ENCODE data around the gene ABI1.
"Not testable (repeated sequence)": the region's sequence is repeated elsewhere in the genome, so short reads cannot be mapped to it uniquely, and the experiment has no call there.

Gene ABI1

DNA sequence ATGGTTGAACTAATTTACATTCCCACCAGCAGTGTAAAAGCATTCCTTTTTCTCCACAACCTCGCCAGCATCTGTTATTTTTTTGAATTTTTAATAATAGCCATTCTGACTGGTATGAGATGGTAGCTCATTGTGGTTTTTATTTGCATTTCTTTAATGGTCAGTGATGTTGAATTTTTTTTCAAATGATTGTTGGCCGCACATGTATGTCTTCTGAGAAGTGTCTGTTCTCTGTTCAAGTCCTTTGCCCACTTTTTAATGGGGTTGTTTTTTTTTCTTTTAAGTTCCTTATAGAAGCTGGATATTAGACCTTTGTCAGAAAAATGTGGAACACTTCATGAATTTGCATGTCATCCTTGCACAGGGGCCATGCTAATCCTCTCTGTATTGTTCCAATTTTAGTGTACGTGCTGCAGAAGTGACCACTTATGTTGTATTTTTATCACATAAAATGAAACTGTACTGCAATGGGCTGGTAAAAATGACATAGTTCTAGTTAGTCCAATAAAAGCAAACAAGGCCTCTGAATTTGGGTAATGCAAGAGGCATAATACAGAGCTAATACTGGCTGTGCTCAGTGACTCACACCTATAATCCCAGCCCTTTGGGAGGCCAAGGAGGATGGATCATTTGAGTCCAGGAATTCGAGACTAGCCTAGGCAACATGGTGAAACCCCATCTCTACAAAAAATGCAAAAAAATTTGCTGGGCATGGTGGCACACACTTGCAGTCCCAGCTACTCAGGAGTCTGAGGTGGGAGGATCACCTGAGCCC is 70.3 kb downstream of the ABI1 start:
- in situ Hi-C loops (cut with MboI; ENCODE audit: low sequenced_read_pairs, unreplicated experiment) = no loop called here
- DNase-seq (ENCODE audit: low spot score) = no peak
- TF ChIP-seq, protein P1, sequence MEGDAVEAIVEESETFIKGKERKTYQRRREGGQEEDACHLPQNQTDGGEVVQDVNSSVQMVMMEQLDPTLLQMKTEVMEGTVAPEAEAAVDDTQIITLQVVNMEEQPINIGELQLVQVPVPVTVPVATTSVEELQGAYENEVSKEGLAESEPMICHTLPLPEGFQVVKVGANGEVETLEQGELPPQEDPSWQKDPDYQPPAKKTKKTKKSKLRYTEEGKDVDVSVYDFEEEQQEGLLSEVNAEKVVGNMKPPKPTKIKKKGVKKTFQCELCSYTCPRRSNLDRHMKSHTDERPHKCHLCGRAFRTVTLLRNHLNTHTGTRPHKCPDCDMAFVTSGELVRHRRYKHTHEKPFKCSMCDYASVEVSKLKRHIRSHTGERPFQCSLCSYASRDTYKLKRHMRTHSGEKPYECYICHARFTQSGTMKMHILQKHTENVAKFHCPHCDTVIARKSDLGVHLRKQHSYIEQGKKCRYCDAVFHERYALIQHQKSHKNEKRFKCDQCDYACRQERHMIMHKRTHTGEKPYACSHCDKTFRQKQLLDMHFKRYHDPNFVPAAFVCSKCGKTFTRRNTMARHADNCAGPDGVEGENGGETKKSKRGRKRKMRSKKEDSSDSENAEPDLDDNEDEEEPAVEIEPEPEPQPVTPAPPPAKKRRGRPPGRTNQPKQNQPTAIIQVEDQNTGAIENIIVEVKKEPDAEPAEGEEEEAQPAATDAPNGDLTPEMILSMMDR (IDR thresholded peaks at IDR 0.05; ENCODE audit: borderline replicate concordance, control extremely low read depth, extremely low read depth, insufficient read depth, missing control alignments) = no peak

DNA sequence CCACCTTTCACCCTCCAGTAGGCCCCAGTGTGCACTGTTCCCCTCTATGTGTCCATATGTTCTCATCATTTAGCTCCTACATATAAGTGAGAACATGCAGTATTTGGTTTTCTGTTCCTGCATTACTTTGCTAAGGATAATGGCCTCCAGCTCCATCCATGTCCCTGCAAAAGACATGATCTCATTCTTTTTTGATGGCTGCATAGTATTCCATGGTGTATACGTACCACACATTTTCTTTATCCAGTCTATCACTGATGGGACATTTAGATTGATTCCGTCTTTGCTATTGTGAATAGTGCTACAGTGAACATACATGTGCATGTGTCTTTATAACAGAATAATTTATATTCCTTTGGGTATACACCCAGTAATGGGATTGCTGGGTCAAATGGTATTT is 71.0 kb downstream of the ABI1 start:
- DNase-seq (ENCODE audit: low spot score); in situ Hi-C loops (cut with MboI; ENCODE audit: low sequenced_read_pairs, unreplicated experiment): not testable (repeated sequence)

DNA sequence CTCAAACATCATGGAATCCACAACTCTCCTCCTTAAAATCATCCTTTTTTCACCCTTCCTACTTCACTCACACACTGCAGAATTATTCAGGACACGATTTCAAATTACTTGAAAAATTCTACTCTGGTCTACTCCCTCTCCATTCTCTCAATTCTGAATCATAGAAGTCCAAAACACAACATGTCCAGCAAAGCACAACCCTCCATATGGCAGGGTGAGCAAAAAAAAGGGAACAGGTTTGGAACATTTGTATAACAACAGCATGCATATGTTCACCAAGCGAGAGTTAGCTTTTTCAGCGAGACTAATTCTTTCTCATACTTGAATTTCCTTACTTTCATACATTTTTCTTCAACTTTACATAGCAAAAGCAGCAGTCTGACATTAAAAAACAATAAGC is 73.4 kb downstream of the ABI1 start:
- DNase-seq (ENCODE audit: low spot score) = no peak
- in situ Hi-C loops (cut with MboI; ENCODE audit: low sequenced_read_pairs, unreplicated experiment) = no loop called here
- TF ChIP-seq, protein P1 (IDR thresholded peaks at IDR 0.05; ENCODE audit: borderline replicate concordance, control extremely low read depth, extremely low read depth, insufficient read depth, missing control alignments) = no peak

DNA sequence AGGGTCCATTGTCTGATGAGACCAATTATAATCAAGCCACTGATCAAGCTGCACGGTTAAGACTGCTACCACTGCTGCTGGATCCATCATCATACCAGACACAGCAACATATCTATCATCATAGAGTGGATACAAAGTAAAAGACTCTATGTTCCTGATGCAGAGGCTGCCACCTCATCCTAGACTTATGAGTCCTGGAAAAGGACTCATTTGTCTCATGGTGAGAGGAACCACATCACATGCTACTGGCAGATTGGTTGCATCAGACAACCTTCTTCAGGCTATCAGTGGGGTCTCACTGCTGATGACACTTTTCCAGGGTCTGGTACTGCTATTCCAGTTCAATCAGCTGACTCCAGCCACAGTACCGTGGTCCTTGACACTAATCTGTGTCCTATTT is 79.0 kb downstream of the ABI1 start:
- in situ Hi-C loops (cut with MboI; ENCODE audit: low sequenced_read_pairs, unreplicated experiment) = no loop called here
- TF ChIP-seq, protein P1 (IDR thresholded peaks at IDR 0.05; ENCODE audit: borderline replicate concordance, control extremely low read depth, extremely low read depth, insufficient read depth, missing control alignments) = no peak
- no peak for DNase-seq (ENCODE audit: low spot score)

DNA sequence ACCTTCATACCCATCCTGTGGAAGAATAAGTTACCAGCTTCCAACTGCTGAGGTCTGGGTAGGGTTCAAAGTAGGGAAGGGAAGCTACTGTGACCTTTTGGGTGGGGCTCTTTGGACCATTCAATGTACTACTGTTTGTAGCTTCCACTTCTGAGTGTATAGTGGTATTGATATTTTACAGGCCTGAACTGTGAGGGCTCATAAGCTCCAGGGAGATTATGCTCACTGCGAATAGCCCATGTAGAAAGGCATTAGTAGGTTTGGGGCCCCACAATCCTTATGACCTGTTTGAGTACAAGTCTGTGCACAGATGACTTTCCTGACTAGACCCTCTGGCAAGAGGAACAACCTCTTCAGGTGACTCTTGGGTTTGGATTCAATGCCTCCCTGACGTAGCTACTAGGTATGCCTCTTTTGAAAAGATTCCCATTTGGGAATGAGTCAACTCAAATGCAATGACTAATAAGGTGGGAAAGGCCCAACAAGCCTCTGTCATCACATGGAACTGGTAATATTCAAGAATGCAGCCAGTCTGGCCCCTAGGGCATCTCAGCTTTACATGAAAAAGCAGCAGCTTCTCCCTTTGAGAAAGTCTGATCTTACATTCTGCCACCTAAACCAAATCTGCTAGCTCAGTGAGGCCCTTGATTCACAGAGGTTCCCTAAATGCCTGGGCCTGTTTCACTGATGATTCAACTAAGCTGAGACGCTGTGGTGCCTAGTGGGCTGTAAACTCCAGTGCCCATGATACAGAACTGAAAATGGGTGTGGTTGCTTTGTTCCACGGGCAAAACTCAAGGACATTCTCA is 79.8 kb downstream of the ABI1 start:
- DNase-seq (ENCODE audit: low spot score) = no peak
- TF ChIP-seq, protein P1 (IDR thresholded peaks at IDR 0.05; ENCODE audit: borderline replicate concordance, control extremely low read depth, extremely low read depth, insufficient read depth, missing control alignments) = no peak
- in situ Hi-C loops (cut with MboI; ENCODE audit: low sequenced_read_pairs, unreplicated experiment) = no loop called here

DNA sequence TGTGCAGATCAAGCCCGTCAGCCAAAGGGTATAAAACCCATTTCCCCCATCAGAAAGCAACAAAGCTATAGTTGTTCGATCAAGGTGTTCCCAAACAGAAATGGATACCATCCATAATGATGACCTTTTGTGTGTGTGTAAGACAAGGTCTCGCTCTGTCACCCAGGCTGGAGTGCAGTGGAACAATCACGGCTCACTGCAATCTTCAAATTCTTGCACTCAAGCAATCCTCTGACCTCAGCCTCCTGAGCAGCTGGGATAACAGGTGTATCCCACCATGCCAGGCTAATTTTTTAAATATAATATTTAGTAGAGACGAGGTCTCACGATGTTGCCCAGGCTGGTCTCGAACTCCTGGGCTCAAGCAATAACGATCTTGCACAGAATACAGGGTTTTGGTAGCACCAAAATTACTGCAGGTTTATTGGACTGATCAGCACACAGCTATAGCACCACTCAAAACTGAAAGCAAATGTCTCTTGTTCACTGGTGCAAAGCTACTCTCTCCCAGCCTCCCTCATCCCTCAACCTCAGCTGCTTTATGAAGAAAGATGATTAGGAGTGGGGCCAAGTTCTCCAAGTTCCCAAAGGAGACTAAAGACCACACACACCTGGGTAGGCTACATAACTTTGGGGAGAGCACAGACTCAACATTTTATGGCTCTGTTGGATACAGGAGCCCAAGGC is 80.5 kb downstream of the ABI1 start:
- TF ChIP-seq, protein P1 (IDR thresholded peaks at IDR 0.05; ENCODE audit: borderline replicate concordance, control extremely low read depth, extremely low read depth, insufficient read depth, missing control alignments) = no peak
- DNase-seq (ENCODE audit: low spot score) = no peak
- in situ Hi-C loops (cut with MboI; ENCODE audit: low sequenced_read_pairs, unreplicated experiment) = no loop called here

All from GM13976 (cell line).